Heart left ventricle (tissue), 16 donors: ENCODE measurements around the gene USP48. TPM values are rescaled to one million over a fixed set of nuclear protein-coding genes. Genes with fewer than 3 reads are reported as not detected.

Experiments
- ATAC-seq, 4 donors: fragments of 200-7000 bp; cut with Tn5 transposase; one replicate each; pipeline ENCODE4 v1.9.1; 2020 to 2022; ENCODE audit warnings: moderate library complexity in 4 of 4, mild to moderate bottlenecking in 3 of 4, moderate number of reproducible peaks in 1 of 4
- DNase-seq, 5 donors: peaks; one replicate each; pipeline ENCODE4 v3.0.0-alpha.2; 2020
- H3K27ac ChIP-seq, 12 donors: fragments of 200-600 bp; sonication (generic) in 4 of 12; one replicate each; pipeline versions ENCODE4 v1.5.0 to v1.8.0; 2016 to 2022; ENCODE audit warnings: mild to moderate bottlenecking in 2 of 12
- H3K27me3 ChIP-seq, 9 donors: fragments of 200-600 bp; sonication (generic) in 2 of 9; one replicate each; pipeline versions ENCODE4 v1.5.1 to v1.8.0; 2016 to 2022; ENCODE audit warnings: mild to moderate bottlenecking in 3 of 9
- H3K36me3 ChIP-seq, 9 donors: fragments of 200-600 bp; sonication (generic) in 2 of 9; one replicate each; pipeline versions ENCODE4 v1.5.0 to v1.8.0; 2018 to 2022; ENCODE audit warnings: mild to moderate bottlenecking in 2 of 9
- H3K4me1 ChIP-seq, 12 donors: fragments of 200-600 bp; sonication (generic) in 4 of 12; one replicate each; pipeline versions ENCODE4 v1.5.0 to v1.8.0; 2016 to 2022; ENCODE audit warnings: mild to moderate bottlenecking in 3 of 12
- H3K4me3 ChIP-seq, 12 donors: fragments of 200-600 bp; sonication (generic) in 4 of 12; one replicate each; pipeline versions ENCODE4 v1.5.0 to v1.8.0; 2017 to 2022; ENCODE audit warnings: mild to moderate bottlenecking in 9 of 12, moderate library complexity in 4 of 12
- H3K9me3 ChIP-seq, 12 donors: fragments of 200-600 bp; sonication (generic) in 4 of 12; one replicate each; pipeline versions ENCODE4 v1.5.0 to v1.8.0; 2016 to 2022; ENCODE audit warnings: mild to moderate bottlenecking in 1 of 12
- POLR2A ChIP-seq, 2 donors: fragments of 450-650 bp; IDR thresholded peaks; one replicate each; pipeline ENCODE4 v1.6.1; 2017; ENCODE audit warnings: antibody characterized with exemption in 2 of 2, mild to moderate bottlenecking in 2 of 2, moderate library complexity in 2 of 2
- WGBS, 4 donors: extraction: QIAGEN DNeasy Blood & Tissue Kit in 2 of 4; methylation state at CpG; one replicate each; pipeline versions ENCODE4 v1.1.5 to v1.1.7; 2013 to 2018; 5-methylcytosine and 5-hydroxymethylcytosine counted together
- intact Hi-C, 10 donors: fragments of 100-400 bp; cut with DNase I; formaldehyde crosslinking; loops; one replicate each; pipeline versions ENCODE4 v1.11.1 to v1.14.2; 2022
- polyA plus RNA-seq, 2 donors: library from polyadenylated mRNA; stranded (reverse); fragments of 200-250 nt; gene quantifications; one replicate each; pipeline ENCODE4 v1.2.3, GENCODE V29; 2013
- total RNA-seq, 9 donors: library from RNA; depleted of rRNA in 2 of 9; stranded (reverse); fragments of >200 nt in 2 of 9; fragmentation: NEBNext Ultra II Directional in 3 of 9; extraction: Animal tissue kit (Norgen Biotek cat#: 25700) in 3 of 9; gene quantifications; one replicate each; pipeline versions ENCODE4 v1.1.0 to v1.2.4, GENCODE V29; 2016 to 2023
- TF ChIP-seq, protein P1 (sequence below), 12 donors: fragments of 200-600 bp; sonication (generic) in 4 of 12; IDR thresholded peaks; one replicate each; pipeline versions ENCODE4 v1.5.0 to v1.8.0; 2018 to 2022; ENCODE audit warnings: antibody characterized with exemption in 12 of 12, mild to moderate bottlenecking in 5 of 12
- donor health status: ischemic (EF 13 %, LVEDD 7.1; RV severe dilation, severe dysfunction).
- donor health status: healthy with polysubstance abuse.
- donor health status: DM: no; HTN: yes; CAD: no.
- donor health status: DM: no; HTN: no; CAD: no.
- donor health status: ischemic (EF 25% LVEDD 6.9; RV normal size, moderate dysfunction).
- donor health status: ischemic (EF 25% LVEDD 5.7; RV mildly dilated, moderate dysfunction).
- donor health status: healthy.
- donor health status: DM: yes; HTN: yes; CAD: no.
- donor health status: ischemic (EF 35%, LVEDD 5.7; RV mildly dilated, moderate dysfunction).
- donor health status: nonischemic (EF 11% LVEDD 7.7; RV severe dilation, severe dysfunction).
- donor health status: DM: yes; HTN: yes; CAD: no.
- donor health status: PGD.
- donor health status: ischemic (EF 29% LVEDD 5.4; RV normal size, mild dysfunction).
- donor health status: nonischemic (EF 23%, LVEDD 6.1; RV moderate dilation, normal function).

USP48 gene
- total and polyA plus RNA-seq, 11 donors: 17.3 to 45.5 (median 38.8) TPM

DNA sequence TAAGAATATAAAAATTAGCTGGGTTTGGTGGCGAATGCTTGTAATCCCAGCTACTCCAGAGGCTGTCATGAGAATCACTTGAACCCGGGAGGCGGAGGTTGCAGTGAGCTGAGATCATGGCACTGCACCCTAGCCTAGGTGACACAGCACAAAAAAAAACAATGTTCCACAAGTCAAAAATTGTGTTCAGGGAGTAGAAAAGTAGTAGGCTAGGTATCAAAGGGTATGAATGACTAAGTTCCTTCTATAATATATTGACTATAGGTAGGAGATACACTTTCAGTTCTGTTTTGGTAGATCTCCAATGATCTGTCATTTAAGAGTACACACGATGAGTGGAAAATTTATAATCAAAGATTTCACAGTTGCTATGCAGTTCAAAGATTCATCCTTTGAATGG, 16.7 kb downstream of the USP48 start:
- Histone ChIP-seq H3K4me3 (no peak overlapping the region), H3K4me1 (peaks cover 4 to 71% (median 32%) of the 10 kb centered on the region in 12 donors), H3K9me3 (no peaks in the 10 kb centered on the region), H3K27ac (peak overlapping the region in 1 of 12 donors; percentile 24), H3K36me3 (peaks cover 0 to 5% (median 0%) of the 10 kb centered on the region in 9 donors), H3K27me3 (no peaks in the 10 kb centered on the region)
- ATAC-seq (no peak), DNase-seq (no peak)
- TF ChIP-seq, protein P1, sequence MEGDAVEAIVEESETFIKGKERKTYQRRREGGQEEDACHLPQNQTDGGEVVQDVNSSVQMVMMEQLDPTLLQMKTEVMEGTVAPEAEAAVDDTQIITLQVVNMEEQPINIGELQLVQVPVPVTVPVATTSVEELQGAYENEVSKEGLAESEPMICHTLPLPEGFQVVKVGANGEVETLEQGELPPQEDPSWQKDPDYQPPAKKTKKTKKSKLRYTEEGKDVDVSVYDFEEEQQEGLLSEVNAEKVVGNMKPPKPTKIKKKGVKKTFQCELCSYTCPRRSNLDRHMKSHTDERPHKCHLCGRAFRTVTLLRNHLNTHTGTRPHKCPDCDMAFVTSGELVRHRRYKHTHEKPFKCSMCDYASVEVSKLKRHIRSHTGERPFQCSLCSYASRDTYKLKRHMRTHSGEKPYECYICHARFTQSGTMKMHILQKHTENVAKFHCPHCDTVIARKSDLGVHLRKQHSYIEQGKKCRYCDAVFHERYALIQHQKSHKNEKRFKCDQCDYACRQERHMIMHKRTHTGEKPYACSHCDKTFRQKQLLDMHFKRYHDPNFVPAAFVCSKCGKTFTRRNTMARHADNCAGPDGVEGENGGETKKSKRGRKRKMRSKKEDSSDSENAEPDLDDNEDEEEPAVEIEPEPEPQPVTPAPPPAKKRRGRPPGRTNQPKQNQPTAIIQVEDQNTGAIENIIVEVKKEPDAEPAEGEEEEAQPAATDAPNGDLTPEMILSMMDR (IDR thresholded peaks at IDR 0.05): no peak
- TF ChIP-seq POLR2A (IDR thresholded peaks at IDR 0.05): no peak
- intact Hi-C loops: loop anchor here in 1 of 10 donors (1.0 kb wide), 1 partner anchor 14 kb away; no protein-coding TSS in a partner anchor
- WGBS, 4 donors: 84 to 93% (median 88%) methylated on average over 4 of the region's 4 CpGs

DNA sequence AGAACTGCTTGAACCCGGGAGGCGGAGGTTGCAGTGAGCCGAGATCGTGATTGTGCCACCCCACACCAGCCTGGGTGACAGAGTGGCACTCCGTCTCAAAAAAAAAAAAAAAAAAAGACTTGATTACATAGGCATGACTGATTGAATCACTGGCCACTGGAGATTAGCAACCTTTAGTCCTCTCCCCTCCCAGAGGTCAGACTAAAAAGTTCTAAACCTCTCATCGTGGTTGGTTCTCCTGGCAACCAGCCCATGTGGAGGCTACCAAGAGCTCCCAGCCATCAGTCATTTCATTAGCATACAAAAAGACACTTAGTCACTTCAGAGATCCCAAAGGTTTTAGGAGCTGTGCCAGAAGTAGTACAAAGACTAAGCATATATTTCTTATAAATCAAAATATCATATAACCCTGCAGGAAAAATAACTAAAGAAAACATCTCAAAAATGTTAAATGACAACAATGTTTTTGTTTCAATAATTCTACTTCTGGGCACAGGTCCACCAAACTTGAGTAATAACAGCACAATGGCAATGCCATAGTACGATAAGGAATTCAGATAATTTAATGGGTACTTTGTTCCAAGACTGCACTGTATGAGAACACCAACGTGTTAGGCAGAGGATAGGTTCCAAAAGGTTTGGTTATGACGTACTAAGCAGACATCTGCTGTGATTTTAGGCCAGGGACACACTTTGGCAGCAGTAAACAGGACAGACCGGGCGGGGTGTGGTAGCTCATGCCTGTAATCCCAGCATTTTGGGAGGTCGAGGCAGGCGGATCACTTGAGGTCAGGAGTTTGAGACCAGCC, 18.1 kb downstream of the USP48 start:
- Histone ChIP-seq H3K27me3 (no peaks in the 10 kb centered on the region), H3K4me3 (no peak overlapping the region)
- DNase-seq: peak in 3 of 5 donors; percentile 35 to 81 (median 57)

DNA sequence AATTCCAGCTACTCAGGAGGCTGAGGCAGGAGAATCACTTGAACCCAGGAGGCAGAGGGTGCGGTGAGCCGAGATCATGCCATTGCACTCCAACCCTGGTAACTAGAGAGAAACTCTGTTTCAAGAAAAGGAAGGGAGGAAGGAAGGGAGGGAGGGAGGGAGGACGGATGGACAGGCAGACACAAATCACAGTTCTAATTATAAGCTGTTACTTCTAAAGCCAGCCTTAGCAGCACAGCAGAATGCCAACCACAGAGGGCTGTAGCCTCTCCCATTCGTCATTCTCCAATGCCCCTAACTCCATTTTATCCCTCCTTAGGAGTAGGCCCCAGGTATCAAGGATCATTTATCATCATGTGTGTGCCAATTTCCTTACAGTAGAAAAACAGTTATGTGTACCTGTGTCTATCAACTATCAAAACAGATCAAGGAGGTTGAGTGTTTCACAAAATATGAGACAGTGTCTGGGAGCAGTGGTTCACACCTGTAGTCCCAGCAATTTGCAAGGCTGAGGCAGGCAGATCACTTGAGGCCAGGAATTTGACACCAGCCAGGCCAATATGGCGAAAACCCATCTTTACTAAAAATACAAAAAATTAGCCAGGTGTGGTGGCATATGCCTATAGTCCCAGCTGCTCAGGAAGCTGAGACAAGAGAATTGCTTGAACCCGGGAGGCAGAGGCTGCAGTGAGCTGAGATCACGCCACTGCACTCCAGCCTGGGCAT, 19.1 kb downstream of the USP48 start:
- Histone ChIP-seq H3K4me1 (peaks cover 4 to 73% (median 34%) of the 10 kb centered on the region in 12 donors), H3K4me3 (no peak overlapping the region), H3K9me3 (no peaks in the 10 kb centered on the region), H3K36me3 (no peaks in the 10 kb centered on the region), H3K27me3 (no peaks in the 10 kb centered on the region), H3K27ac (peak overlapping the region in 10 of 12 donors; percentile 21 to 70 (median 58))
- TF ChIP-seq, protein P1 (IDR thresholded peaks at IDR 0.05): no peak
- no peak for TF ChIP-seq POLR2A (IDR thresholded peaks at IDR 0.05)
- intact Hi-C loops: no loop called here
- DNase-seq: no peak
- WGBS, 4 donors: 49 to 61% (median 58%) methylated on average over 7 of the region's 7 CpGs
- ATAC-seq: peak; percentile 31 to 77 (median 48)

More for the DNA sequence above, 18.1 kb downstream of the USP48 start:
- Histone ChIP-seq H3K27ac (peak overlapping the region in 11 of 12 donors; percentile 13 to 70 (median 53)), H3K36me3 (peaks cover 0 to 5% (median 0%) of the 10 kb centered on the region in 9 donors), H3K9me3 (no peaks in the 10 kb centered on the region), H3K4me1 (peaks cover 4 to 70% (median 32%) of the 10 kb centered on the region in 12 donors)
- peak; percentile 73 to 88 (median 78) for ATAC-seq
- WGBS, 4 donors: 39 to 55% (median 47%) methylated on average over 13 of the region's 13 CpGs
- TF ChIP-seq, protein P1 (IDR thresholded peaks at IDR 0.05): no peak
- no peak for TF ChIP-seq POLR2A (IDR thresholded peaks at IDR 0.05)
- intact Hi-C loops: no loop called here

DNA sequence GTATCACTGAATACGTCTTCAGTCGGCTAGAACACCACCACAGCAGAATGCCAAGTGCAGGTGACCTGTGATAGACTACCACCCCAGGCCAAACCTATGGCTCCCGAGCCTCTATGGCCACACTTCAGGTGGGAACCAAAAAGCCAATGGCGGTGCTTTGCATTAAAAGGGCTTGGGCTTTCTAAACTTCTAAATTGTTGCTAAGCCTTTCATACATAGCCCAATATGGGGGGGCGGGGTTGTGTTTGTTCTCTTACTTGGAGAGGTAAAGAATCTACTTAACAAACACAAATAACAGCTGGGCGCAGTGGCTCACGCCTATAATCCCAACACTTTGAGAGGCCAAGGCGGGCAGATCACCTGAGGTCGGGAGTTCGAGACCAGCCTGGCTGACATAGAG, 19.7 kb downstream of the USP48 start:
- no peaks in the 10 kb centered on the region for H3K36me3 ChIP-seq
- H3K27me3 ChIP-seq: no peaks in the 10 kb centered on the region
- H3K4me1 ChIP-seq: peaks cover 4 to 67% (median 33%) of the 10 kb centered on the region in 12 donors
- ATAC-seq: no peak
- H3K4me3 ChIP-seq: no peak overlapping the region
- TF ChIP-seq, protein P1 (IDR thresholded peaks at IDR 0.05): no peak
- TF ChIP-seq POLR2A (IDR thresholded peaks at IDR 0.05): no peak
- H3K9me3 ChIP-seq: no peaks in the 10 kb centered on the region
- H3K27ac ChIP-seq: peak overlapping the region in 7 of 12 donors; percentile 1 to 70 (median 53)
- WGBS, 4 donors: 78 to 93% (median 87%) methylated on average over 10 of the region's 10 CpGs
- intact Hi-C loops: no loop called here
- DNase-seq: no peak
